Measurements from ENCODE around the gene RRP7A. TPM values are rescaled to one million over a fixed set of nuclear protein-coding genes. Genes with fewer than 3 reads are reported as not detected.
A peak's percentile ranks its signal among the peaks of the same experiment; 100 is the strongest.
"Not testable (repeated sequence)": the region's sequence is repeated elsewhere in the genome, so short reads cannot be mapped to it uniquely, and the experiment has no call there.

Gene RRP7A
- total RNA-seq, 4 donors from 2014 or later: 21.7 to 33.0 (median 27.3) TPM

GRCh38 chr22:42562279-42562678 lies 42.7 kb upstream of the RRP7A start:
- H3K36me3 ChIP-seq: no peaks in the 10 kb centered on the region
- TF ChIP-seq, protein P1, sequence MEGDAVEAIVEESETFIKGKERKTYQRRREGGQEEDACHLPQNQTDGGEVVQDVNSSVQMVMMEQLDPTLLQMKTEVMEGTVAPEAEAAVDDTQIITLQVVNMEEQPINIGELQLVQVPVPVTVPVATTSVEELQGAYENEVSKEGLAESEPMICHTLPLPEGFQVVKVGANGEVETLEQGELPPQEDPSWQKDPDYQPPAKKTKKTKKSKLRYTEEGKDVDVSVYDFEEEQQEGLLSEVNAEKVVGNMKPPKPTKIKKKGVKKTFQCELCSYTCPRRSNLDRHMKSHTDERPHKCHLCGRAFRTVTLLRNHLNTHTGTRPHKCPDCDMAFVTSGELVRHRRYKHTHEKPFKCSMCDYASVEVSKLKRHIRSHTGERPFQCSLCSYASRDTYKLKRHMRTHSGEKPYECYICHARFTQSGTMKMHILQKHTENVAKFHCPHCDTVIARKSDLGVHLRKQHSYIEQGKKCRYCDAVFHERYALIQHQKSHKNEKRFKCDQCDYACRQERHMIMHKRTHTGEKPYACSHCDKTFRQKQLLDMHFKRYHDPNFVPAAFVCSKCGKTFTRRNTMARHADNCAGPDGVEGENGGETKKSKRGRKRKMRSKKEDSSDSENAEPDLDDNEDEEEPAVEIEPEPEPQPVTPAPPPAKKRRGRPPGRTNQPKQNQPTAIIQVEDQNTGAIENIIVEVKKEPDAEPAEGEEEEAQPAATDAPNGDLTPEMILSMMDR (IDR thresholded peaks at IDR 0.05): no peak
- TF ChIP-seq POLR2A (IDR thresholded peaks at IDR 0.05): no peak
- no peaks in the 10 kb centered on the region for H3K27me3 ChIP-seq
- no peaks in the 10 kb centered on the region for H3K4me1 ChIP-seq
- DNase-seq: peak in 1 of 3 donors; percentile 53
- peak overlapping the region in 1 of 4 donors; percentile 4 for H3K27ac ChIP-seq
- H3K4me3 ChIP-seq: no peak overlapping the region
- H3K9me3 ChIP-seq: no peaks in the 10 kb centered on the region

DNA sequence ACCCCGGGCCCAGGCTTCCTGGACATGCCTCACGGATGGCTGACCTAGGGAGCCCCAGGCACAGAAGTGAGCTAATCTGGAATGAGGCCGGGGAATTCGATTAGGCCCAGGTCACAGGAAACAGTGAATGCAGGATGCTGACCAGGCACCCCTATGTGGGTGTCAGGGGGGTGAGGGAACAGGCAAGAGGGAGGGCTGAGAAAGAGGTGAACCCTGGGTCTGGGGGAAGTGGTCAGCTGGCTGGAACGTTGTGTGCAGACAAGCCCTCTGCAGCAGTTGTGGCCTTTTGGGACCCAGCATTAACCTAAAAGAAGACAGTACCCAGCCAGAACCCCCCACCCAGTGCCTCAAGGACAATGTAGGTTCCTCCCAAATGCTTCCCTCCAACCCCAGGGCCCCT lies 42.3 kb upstream of the RRP7A start:
- no peak overlapping the region for H3K27ac ChIP-seq
- H3K9me3 ChIP-seq: no peaks in the 10 kb centered on the region
- H3K36me3 ChIP-seq: no peaks in the 10 kb centered on the region

GRCh38 chr22:42560781-42561180 lies 41.2 kb upstream of the RRP7A start:
- no peak for DNase-seq
- Histone ChIP-seq H3K4me1 (no peaks in the 10 kb centered on the region), H3K4me3 (no peak overlapping the region), H3K36me3 (no peaks in the 10 kb centered on the region), H3K9me3 (no peaks in the 10 kb centered on the region), H3K27ac (no peak overlapping the region), H3K27me3 (no peaks in the 10 kb centered on the region)
- no peak for TF ChIP-seq POLR2A (IDR thresholded peaks at IDR 0.05)
- TF ChIP-seq, protein P1 (IDR thresholded peaks at IDR 0.05): peak in 4 of 6 experiments; percentile 22 to 33 (median 28)

More for the DNA sequence above, 42.3 kb upstream of the RRP7A start:
- TF ChIP-seq POLR2A (IDR thresholded peaks at IDR 0.05): no peak
- TF ChIP-seq, protein P1 (IDR thresholded peaks at IDR 0.05): no peak
- no peak for DNase-seq
- H3K27me3 ChIP-seq: no peaks in the 10 kb centered on the region
- H3K4me1 ChIP-seq: no peaks in the 10 kb centered on the region
- H3K4me3 ChIP-seq: no peak overlapping the region

DNA sequence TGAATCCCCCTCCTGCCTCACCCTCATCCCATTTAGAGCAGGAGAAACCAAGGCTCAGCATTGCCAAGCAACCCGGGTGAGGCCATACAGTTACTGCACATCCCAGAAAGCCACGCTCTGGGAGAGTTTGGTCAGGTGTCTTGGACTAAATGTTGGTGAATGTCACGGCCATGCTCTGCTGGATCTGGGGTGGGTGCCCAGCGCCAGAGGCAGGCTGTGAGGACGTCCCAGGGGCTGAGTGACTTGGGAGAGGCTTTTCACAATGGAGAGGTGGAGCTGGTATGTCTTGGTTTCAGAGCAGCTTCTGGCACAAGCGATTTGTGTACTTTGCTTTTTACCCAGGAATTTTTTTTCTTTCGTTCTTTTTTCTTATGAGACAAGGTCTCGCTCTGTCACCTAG lies 40.8 kb upstream of the RRP7A start:
- Histone ChIP-seq H3K27ac (no peak overlapping the region), H3K4me1 (no peaks in the 10 kb centered on the region), H3K36me3 (no peaks in the 10 kb centered on the region), H3K9me3 (no peaks in the 10 kb centered on the region), H3K27me3 (no peaks in the 10 kb centered on the region), H3K4me3 (no peak overlapping the region)
- no peak for DNase-seq
- no peak for TF ChIP-seq POLR2A (IDR thresholded peaks at IDR 0.05)
- TF ChIP-seq, protein P1 (IDR thresholded peaks at IDR 0.05): no peak

DNA sequence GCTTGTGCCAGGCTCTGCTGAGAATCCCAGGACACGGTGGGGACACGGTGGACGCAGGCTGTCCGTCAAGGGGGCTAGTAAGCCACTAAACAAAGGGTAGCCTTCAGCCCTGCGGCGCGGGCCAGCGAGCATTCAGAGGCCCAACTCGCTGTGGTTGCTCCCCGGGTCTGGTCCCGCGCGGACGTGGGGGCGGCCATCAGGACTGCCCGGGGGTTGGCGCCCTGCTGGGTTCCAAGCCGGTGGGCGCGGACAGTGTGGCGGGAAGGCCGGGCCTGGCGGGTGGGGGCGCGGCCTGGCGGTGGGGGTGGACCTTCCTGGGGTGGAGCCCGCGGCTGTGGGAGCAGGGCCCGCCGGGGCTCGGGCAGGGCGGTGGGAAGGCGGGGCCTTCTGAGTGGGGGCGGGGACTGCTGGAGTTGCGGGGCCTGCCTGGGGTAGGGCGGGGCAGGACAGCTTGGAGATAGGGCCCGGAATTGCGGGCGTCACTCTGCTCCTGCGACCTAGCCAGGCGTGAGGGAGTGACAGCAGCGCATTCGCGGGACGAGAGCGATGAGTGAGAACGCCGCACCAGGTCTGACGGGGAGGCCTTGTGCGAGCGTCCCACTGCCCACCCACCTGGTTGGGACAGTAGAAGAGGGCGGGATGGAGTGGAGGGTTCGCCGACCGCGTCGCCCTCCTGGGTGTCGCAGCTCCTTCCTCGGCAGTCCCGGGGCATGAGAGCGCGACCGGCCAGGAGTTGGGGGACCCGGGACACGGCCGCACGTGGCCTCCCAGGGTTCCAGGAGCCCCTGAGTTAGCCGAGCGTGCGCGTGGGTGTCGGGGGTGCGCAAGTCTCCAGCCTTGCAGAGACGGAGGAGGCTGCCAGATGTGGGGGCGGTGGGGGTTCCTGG lies 34.1 kb upstream of the RRP7A start, which contains the start of gene SERHL2:
Gene SERHL2, plus strand, starts transcription at position 482 of the 887 bp plus-strand sequence. Its CDS starts 65 bp downstream, at position 547.
- H3K27ac ChIP-seq: peak within 1 kb of the TSS in 3 of 4 donors; percentile 14 to 74 (median 70)
- TF ChIP-seq, protein P1 (IDR thresholded peaks at IDR 0.05): no peak
- peak; percentile 23 to 64 for TF ChIP-seq POLR2A (IDR thresholded peaks at IDR 0.05)
- H3K4me1 ChIP-seq: peaks cover 0 to 12% (median 9%) of the 10 kb centered on the region in 4 donors
- H3K36me3 ChIP-seq: no peaks in the 10 kb centered on the region
- peak within 1 kb of the TSS; percentile 50 to 67 (median 58) for H3K4me3 ChIP-seq
- H3K27me3 ChIP-seq: no peaks in the 10 kb centered on the region
- H3K9me3 ChIP-seq: no peaks in the 10 kb centered on the region
- peak; percentile 93 to 96 (median 94) for DNase-seq

- not testable (repeated sequence) for H3K36me3 ChIP-seq, H3K27me3 ChIP-seq, H3K9me3 ChIP-seq, DNase-seq
- peak overlapping the region in 1 of 4 donors; percentile 24 for H3K4me3 ChIP-seq
- H3K27ac ChIP-seq: peak overlapping the region in 2 of 4 donors; percentile 69 to 80
- peaks cover 0 to 12% (median 9%) of the 10 kb centered on the region in 4 donors for H3K4me1 ChIP-seq
These were observed 32.7 kb upstream of the RRP7A start for GRCh38 chr22:42552294-42552647.
